Posterior vena cava (tissue), 2 donors: ENCODE data around the gene GRHPR. TPM values are rescaled to one million over a fixed set of nuclear protein-coding genes. Genes with fewer than 3 reads are reported as not detected.
"Not testable (repeated sequence)": the region's sequence is repeated elsewhere in the genome, so short reads cannot be mapped to it uniquely, and the experiment has no call there.

Experiments
- DNase-seq: peaks from one replicate; pipeline ENCODE4 v3.0.0-alpha.2; 2020; ENCODE audit warnings: low spot score
- intact Hi-C, 2 donors: fragments of 100-400 bp; cut with DNase I; formaldehyde crosslinking; loops; one replicate each; pipeline versions ENCODE4 v1.14.1 to v1.14.2; 2022 to 2023
- total RNA-seq, 2 donors: library from RNA; stranded (reverse); fragmentation: NEBNext Ultra II Directional; extraction: Animal tissue kit (Norgen Biotek cat#: 25700); gene quantifications; one replicate each; pipeline ENCODE4 v1.2.1, GENCODE V29; 2021
- donor health status: DM: yes; HTN: yes; CAD: no.
- donor health status: DM: yes; HTN: yes; CAD: no.

Gene GRHPR
- total RNA-seq, 2 donors from 2014 or later: 59.0 to 70.6 TPM

DNA sequence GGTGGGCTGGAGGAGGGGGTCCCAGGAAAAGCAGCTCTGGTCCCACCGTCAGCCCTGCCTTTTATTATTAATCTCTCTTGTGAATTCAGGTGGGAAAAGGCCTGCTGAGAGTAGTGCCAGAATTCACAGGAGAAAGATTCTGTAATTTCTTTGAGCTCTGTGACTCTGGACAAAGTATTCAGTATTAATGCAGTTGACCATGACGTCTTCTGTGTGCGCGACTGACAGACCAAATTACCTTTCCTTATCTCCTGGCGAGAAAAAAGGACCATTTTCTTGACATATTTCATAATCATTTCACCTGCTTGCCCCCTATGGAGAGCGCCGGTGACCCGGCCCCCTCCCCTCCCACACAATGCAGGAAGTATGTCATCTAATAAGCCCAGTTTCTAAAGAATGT, 26.8 kb upstream of the GRHPR start:
- intact Hi-C loops: no loop called here
- no peak for DNase-seq

DNA sequence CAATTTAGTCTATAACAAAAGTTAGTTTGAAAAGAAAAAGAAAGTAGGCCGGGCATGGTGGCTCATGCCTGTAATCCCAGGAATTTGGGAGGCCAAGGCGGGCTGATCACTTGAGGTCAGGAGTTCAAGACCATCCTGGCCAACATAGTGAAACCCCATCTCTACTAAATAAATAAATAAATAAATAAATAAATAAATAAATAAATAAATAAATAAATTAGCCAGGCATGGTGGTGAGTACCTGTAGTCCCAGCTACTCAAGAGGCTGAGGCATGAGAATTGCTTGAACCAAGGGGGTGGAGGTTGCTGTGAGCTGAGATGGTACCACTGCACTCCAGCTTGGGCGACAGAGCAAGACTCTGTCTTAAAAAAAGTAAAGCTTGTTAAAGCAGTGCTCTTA, 24.5 kb upstream of the GRHPR start:
- intact Hi-C loops, DNase-seq: not testable (repeated sequence)

DNA sequence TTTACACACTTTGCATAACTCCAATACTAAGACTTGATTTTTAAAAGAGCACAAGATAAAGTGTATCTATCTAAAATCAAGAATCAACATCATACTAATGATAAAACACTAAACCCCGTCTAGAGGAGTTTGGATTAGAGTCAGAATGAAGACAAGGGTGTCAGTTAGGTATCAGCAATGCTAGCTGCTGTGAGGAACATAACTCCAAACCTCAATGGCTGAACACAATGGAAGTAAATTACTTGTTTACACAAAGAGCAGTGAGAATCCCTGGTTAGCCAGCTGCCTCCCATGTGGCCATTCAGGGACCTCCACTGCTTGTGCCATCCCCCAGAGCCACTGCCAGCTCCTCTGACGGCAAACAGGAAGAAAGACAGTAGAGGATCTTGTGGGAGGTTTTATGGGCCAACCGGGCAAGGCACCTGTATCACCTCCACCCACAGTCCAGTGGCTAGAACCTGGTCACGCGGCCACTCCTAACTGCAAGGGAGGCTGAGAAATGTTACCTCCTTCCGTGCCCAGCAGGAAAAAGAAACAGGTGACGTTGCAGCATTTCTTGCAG, 24.0 kb upstream of the GRHPR start:
- intact Hi-C loops: no loop called here
- no peak for DNase-seq

DNA sequence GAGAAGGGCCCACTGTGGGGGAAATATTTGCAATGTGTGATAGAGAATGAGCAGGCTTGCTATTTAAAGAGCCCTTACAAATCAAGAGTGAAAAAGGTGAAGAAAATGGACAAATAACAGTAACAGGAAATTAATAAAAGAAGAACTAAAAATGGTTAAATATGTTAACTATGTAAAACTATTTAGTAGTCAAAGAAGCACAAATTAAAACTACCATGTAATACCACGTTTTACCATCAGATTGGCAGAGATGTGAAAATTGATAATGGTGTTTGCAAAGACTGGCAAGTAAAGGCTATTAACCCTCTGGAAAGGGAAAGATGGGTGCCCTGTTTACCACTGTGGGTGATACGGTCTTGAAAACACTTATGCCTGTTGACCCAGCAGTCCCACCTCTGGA, 23.2 kb upstream of the GRHPR start:
- intact Hi-C loops: no loop called here

DNA sequence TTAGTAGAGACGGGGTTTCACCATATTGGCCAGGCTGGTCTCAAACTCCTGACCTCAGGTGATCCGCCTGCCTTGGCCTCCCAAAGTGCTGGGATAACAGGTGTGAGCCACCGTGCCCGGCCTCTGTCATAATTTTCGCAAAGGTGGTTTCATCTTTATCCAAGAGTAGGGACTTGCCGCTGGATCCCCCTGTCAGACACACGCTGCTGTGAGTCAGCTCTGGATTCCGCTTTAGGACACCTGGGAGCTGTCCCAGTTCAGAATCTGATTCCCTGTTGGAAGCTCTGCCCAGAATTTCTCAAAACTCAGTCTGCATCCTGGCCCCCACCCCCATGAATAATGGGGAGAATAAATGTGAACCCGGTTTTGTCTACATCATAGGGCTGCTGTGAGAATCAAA, 17.9 kb upstream of the GRHPR start:
- peak; percentile 71 for DNase-seq
- intact Hi-C loops: no loop called here

More for the DNA sequence above, 23.2 kb upstream of the GRHPR start:
- DNase-seq: no peak

DNA sequence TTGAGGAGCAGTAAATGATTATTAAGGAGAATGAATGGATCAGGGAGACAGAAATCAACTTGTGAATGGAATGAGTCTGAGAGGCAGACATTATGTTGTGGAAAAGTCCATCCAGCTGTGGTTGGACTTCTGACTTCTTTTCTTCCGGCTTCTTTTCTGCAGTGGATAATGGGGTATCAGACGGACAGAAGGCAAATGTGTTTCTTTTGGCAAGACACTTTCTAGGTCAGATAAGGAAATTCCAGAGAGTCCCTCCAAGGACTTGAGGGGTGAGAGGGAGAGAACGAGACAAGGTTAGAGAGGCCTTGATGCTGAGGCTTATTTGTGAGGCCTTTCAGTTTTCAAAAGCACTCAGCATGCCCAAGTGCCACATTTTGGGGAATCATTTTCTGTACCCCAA, 17.1 kb upstream of the GRHPR start:
- intact Hi-C loops: no loop called here
- no peak for DNase-seq

DNA sequence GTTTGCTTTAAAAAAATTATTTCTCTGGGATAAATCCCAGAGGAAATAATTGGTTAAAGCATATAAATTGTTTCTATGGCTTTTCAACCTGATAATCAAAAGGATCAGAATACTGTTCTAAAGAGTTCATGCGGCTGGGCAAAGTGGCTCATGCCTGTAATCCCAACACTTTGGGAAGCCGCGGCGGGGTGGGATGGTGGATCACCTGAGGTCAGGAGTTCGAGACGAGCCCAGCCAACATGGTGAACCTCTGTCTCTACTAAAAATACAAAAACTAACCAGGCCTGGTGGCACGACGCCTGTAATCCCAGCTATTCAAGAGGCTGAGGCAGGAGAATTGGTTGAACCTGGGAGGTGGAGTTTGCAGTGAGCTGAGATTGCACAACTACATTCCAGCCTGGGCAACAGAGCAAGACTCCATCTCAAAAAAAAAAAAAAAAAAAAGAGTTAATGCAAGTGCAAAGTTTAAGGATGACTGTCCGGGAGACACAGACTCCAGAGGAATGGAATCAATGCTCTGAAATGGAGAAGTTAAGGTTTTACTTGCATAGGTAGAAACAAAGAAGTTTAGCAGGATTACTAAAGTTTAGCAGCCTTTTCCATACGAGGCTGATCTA, 16.6 kb upstream of the GRHPR start:
- DNase-seq: peak; percentile 54
- intact Hi-C loops: no loop called here

DNA sequence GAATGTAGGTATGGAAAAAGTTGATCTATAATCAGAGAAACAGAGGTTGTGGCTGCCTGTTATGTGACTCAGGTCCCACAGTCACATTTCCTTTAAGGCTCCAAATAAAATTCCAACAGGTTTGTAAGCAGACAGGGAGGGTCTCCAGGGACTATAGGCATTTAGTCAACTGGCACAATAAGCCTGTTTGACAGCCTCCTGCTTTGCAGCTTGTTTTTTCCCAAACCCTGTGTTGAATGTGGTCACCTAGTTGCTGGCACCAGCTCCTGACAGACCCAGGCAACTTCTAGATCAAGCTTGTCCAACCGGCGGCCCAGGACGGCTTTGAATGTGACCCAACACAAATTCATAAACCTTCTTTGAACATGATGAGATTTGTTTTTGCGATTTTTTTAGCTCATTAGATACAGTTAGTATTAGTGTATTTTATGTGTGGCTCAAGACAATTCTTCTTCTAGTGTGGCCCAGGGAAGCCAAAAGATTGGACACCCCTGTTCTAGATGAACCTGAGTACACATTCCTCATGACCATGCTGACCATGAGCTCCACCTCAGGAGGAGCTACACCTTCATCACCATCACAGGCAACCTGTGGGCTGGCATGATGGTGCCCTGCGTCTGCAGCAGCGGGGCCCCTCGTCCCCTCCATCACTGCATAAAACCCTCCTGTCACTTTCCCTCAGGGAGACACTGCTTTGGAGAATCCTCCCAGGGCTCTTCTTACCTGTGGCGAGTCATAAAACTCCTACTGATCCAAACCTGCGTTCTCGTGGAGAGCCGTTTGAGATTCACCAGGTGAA, 15.7 kb upstream of the GRHPR start:
- intact Hi-C loops: no loop called here
- DNase-seq: peak; percentile 68

DNA sequence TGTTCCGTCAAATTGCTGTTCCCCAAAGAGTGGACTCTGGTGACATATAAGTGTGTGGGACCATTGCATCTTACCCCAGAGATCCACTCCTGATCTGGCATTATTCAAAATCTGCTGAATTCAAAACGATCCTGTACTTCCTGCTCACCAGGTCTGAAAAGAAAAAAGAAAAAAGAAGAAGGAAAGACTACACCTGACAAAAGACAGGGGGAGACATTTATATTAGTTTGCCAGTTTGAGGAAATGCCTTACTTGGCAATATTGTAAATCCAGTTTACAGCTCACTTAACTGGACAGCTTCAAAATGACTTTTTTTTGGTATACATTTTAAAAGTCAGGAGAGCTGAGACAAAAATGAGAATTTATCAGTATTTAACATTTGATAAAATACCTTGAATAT, 15.0 kb upstream of the GRHPR start:
- DNase-seq: no peak
- intact Hi-C loops: no loop called here

DNA sequence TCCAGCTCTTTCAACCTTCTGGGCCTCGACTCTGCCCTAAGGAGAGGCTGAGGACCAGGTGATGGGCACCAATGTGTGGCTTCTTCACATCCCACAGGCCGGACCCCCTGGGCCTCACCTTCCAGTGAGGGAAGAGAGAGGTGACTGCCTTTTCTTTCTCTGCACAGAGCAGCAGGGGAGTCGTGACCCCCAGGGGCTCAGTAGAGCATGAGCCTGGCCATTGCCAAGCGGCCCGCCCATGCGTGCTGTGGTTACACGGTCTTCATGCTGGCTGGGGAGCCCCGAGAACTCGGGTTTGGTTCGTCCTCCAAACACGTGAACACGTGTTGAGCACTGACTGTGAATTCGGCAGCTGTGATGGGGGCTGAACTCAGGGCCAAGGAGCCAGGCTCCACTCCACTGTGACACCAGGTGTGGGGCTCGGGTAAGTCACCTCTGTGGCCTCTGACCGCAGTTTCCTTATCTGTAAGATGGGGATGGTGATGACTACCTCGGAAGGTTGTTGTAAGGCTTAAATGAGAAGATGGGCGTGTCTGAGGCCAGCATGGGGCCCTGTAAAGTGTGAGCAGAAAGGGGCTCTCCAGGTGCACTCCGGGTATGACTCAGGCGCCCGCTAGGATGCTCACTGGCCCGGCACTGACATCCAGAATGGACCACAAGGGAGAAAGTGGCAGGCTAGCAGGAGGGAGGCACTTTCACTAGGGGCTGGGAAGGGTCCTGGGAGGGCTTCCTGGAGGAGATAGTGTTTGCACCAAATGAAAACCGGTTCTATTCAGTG, 13.4 kb upstream of the GRHPR start:
- intact Hi-C loops: no loop called here
- peak; percentile 75 for DNase-seq

DNA sequence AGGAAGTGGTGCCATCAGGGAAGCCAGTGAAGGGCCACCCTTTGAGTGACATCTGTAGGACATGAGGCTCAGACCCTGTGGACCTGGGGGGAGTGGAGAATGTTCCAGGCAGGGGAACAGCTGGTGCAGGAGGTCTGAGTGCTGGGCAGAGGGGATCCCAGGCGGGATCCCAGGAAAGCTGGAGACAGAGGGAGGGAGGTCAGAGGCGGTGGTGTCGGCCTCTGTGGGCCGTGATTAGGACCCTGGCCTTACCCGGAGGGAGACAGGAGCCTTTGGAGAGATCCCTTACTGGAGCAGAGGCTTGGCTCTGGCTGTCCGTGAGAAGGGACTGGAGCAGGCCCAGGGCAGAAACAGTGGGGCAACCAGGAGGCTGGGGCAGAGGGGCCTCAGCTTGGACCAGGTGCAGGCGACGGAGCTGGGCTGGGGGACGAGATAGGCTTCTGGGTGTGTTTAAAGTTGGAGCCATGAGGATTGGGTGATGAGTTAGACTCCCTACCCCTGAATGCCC, 12.1 kb upstream of the GRHPR start:
- intact Hi-C loops: loop anchor here in 1 of 2 donors (5.0 kb wide), 1 partner anchor 57 kb away; the partner anchor contains the start of gene ZBTB5
- DNase-seq: peak; percentile 51

DNA sequence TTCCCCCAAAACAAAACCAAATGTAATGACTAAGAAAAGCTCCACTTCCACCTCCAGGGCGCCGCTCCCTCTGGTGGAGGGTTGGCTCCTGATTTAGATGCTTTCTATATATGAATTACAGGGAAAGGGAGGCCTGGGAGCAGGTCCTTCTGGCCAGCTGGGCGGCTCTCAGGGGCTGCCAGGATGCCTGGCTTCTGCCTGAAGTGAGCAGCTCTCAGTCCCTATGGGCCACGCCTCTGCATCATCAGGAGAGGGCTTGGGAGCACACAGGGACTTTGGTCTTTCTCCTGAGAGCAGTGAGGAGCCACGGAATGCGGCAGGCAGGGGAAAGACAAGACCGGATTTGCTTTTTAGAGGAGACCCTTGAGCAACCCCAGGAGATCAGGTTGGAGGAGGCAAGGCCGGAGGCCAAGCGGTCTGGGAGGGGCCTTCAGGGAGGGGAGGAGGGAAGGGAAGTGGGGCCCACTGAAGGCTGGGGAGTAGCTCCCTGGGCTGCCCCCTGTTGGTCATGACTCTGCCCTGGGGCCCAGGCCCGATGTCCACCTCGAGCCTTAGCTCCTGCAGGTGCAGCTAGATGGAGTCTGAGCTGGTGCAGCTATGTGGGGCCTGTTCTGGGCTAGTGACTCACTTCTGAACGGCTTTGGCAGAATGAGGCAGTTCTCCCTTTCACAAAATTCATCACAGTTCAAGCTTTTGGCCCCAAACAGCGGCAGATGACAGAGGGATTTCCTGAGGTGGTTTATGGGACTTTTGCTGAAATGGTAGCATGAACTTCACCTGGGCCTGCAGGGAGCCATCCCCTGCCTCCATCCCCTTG, 11.3 kb upstream of the GRHPR start:
- intact Hi-C loops: loop anchor here in 1 of 2 donors (5.0 kb wide), 1 partner anchor 56 kb away; the partner anchor contains the start of gene ZBTB5
- DNase-seq: peak; percentile 74

DNA sequence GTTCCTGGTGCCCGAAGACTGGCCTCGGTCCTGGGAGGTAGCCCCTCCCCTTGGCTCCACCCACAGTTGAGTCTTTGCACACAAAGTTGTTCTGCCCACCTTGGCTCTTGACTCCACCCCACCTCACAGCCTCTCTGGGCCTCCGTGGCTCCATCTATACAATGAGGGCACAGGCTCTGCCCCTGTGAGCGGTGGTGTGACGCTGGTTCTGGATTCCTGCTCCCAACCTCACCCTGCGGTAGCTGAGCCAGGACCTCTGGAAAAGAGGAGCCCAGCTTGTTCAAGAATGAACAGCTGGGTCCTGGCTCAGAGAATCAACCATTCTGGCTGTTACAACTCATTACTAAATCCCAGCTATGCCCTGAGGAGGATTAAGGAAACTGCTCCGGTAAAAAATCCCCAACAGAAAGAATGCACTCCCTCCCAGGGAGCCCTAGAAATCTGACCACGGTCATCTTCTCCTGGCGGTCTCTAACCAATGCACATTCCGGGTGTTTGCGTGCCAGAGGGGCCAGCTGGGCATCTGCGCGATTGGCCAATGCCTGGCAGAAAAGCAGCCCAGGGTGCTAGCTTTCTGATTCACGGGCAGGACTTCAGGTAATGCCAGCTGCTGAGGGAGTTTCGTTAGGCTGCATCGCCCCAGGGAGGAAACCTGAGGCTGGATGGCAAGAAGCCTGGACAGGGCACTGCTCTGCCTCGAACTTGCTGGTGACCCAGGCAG, 9.9 kb upstream of the GRHPR start:
- intact Hi-C loops: loop anchor here in 1 of 2 donors (5.0 kb wide), 1 partner anchor 55 kb away; the partner anchor contains the start of gene ZBTB5

DNA sequence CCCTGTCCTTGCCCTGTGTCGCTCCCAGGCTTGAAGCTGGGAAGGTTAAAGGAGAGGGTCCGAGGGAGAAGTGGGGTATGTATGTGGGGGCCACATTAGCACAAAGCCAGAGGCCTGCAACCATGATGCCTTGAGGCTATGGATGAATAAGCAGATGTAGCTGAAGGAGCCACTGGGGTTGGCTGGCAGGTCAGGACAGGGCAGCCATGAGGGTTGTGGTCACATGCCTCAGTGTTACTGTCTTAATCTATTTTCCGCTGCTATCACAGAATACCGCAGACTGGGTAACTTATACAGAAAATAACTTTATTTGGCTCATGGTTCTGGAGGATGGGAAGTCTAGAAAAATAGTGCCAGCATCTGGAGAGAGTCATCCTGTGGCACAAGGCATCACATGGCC, 9.2 kb upstream of the GRHPR start:
- DNase-seq: no peak
- intact Hi-C loops: loop anchor here in 1 of 2 donors (5.0 kb wide), 1 partner anchor 54 kb away; the partner anchor contains the start of gene ZBTB5

More for the DNA sequence above, 9.9 kb upstream of the GRHPR start:
- DNase-seq: peak; percentile 67

DNA sequence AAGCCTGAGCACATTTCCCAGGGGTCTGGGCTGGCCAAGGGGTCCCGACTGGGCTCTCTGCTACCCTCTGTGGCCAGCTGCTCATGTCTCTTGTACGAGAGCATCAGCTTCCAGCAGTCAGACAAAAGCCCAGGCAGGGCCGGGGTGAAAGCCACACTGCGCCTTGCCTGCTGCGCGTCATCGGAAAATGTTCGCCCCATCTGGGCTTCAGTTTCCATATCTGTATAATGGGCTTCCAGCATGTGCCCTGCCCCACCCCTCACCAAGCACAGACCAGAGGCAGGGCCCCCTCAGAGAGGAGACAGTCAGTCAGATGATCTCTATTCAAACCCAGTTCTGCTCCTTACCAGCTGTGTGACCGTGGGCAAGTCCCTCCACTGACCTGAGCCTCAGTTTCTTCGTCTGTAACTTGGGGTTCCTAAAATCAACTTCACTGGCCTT, 8.0 kb upstream of the GRHPR start:
- intact Hi-C loops: loop anchor here in 1 of 2 donors (5.0 kb wide), 1 partner anchor 53 kb away; the partner anchor contains the start of gene ZBTB5
- DNase-seq: peak; percentile 75

DNA sequence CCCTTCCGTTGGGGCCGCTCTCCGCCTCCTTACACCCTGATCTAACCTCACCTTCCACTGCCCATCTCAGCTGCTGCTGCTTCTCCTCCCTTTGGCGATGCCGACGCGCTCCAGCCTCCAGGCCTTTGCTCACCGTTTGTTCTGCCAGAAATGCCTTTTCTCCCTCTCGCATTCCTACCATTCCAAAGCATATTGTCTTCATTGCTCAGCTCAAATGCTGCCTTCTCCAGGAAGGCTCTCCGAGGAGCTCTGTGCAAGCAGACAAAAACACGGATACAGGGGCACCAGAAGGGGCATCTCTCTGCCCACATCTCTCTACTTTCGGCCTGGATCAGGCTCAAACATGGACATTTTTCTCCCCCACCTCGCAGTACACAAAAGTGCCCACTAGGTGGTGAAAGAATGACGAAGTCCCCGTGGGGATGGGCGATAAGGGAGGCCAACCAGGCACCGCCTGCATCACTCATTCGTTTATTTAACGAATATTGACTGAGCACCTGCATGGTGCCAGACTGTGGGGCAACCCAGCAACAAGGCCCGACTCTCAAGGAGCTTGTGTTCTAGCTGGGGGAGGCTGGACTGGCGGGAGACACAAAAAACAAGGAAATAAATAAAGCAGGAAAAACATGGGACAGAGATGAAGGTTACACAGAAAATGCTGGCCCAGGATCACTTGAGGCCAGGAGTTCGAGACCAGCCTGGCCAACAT, 7.3 kb upstream of the GRHPR start:
- intact Hi-C loops: no loop called here
- peak; percentile 88 for DNase-seq

DNA sequence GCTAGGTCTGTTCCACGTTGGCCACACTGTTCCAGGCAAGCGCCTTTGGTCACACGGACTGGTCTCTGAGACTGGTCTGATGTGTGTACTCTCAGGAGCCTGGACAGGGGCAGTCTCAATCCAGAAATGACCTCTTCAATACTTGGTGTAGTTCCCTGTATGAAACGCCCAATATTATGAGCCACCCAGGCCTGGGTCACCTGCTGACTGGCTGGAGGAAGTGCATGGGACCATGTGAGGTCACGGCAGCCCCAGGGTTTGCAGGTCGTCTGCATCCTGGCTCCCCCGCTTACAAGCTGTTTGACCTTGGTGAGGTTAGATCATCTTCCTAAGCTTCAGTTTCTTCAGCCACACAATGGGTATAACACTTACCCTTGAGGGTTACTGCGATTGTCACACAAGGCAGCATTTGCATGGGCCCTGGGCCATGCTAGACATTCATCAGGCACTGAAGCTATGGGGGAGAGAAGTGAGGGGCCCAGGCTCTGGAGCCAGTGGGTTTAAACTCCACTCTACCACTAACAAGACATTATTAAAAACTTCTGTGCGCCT, 5.2 kb upstream of the GRHPR start:
- DNase-seq: peak; percentile 37
- intact Hi-C loops: no loop called here
